ENCODE data around the gene TMEM229A. TPM values are rescaled to one million over a fixed set of nuclear protein-coding genes. Genes with fewer than 3 reads are reported as not detected.
A peak's percentile ranks its signal among the peaks of the same experiment; 100 is the strongest.

Gene TMEM229A
- total and polyA plus RNA-seq, 9 of the 15 experiments (the other 6 are each of a cell fraction or from before 2014, with no cell fraction given), result not detected

GRCh38 chr7:123992913-123993518 is 39.9 kb downstream of the TMEM229A start (continued):
- TF ChIP-seq MGA (IDR thresholded peaks at IDR 0.05) (no peak), SLC30A9 (CRISPR knock-in tag; IDR thresholded peaks at IDR 0.05) (no peak), E2F1 (CRISPR knock-in tag; IDR thresholded peaks at IDR 0.05) (no peak), AFF1 (IDR thresholded peaks at IDR 0.05; ENCODE audit: low read depth in 1 of 2, partially characterized antibody in 2 of 2) (no peak), ZNF77 (CRISPR knock-in tag; IDR thresholded peaks at IDR 0.05) (no peak)
- TF ChIP-seq, protein P1, sequence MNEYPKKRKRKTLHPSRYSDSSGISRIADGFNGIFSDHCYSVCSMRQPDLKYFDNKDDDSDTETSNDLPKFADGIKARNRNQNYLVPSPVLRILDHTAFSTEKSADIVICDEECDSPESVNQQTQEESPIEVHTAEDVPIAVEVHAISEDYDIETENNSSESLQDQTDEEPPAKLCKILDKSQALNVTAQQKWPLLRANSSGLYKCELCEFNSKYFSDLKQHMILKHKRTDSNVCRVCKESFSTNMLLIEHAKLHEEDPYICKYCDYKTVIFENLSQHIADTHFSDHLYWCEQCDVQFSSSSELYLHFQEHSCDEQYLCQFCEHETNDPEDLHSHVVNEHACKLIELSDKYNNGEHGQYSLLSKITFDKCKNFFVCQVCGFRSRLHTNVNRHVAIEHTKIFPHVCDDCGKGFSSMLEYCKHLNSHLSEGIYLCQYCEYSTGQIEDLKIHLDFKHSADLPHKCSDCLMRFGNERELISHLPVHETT (CRISPR knock-in tag; conservative IDR thresholded peaks at IDR 0.05 in 1 of 2, IDR thresholded peaks at IDR 0.05 in 1 of 2), result peak in 1 of 2 experiments; percentile 98; a peak in 2 of 4 replicates
- TF ChIP-seq, protein P2, sequence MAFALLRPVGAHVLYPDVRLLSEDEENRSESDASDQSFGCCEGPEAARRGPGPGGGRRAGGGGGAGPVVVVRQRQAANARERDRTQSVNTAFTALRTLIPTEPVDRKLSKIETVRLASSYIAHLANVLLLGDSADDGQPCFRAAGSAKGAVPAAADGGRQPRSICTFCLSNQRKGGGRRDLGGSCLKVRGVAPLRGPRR (CRISPR knock-in tag; IDR thresholded peaks at IDR 0.05), result no peak
